ENCODE data around the gene IGF1R.

The IGF1R gene

DNA sequence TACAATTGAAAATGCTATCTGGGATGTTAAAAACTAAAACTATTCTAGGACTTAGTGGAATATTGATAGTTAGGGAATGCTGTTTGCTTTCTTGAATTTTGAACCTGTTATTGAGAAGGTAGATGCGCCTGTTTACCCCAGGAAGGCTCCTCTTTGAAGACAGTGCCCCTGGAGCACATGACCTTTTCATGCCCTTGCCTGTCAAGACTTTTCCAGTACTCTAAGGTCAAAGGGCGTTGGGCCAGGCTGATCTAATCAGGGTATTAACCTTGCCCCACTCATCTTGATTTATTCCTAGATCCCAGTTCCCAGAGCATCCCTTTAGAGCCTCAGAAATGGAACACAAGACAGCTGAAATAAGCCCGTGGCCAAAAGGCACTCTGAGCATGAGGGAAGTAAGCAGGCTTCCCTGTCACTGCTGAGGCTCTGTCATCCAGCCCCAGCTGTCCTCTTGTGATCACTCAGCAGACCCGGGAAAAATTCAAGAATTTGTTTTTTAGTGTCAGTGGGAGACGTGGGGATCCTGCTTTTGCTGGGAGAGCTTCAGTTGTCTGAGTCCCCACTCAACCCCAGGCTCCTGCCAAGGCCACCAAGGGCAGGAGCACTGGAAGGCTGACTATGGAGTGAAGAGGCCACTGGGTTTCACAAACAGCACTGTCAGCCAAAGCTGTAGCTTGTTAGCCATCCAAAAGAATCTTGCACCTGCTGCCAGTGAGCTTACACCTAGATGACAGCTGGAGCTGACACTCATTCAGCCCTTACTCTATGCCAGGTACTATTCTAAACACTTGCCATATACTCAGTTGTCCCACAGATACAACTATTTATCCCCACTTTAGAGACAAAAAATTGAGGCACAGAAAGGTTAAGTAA, 190.3 kb downstream of the IGF1R start:
- Histone ChIP-seq H3K4me3 (no peak overlapping the region), H3K27ac (no peak overlapping the region)

DNA sequence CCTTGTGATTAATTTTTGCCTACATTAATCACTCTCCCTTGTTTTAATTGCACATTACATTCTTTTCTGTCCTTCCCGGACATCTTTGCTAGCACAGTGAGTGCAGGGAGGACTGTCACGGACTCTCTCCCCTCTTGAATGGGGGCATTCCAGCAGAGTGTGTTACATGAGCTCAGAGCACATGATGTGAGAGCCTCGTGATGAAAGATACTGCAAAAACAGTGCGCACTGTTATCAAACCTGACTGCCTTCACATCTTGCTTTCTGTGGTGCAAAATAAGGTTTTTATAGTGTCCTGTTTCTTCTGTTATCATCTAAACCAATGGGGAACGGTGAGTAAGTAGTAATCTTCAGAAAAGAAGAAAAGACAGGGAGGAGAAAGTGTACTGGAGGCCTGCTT, 191.7 kb downstream of the IGF1R start:
- H3K27ac ChIP-seq = no peak overlapping the region
- H3K4me3 ChIP-seq = no peak overlapping the region

DNA sequence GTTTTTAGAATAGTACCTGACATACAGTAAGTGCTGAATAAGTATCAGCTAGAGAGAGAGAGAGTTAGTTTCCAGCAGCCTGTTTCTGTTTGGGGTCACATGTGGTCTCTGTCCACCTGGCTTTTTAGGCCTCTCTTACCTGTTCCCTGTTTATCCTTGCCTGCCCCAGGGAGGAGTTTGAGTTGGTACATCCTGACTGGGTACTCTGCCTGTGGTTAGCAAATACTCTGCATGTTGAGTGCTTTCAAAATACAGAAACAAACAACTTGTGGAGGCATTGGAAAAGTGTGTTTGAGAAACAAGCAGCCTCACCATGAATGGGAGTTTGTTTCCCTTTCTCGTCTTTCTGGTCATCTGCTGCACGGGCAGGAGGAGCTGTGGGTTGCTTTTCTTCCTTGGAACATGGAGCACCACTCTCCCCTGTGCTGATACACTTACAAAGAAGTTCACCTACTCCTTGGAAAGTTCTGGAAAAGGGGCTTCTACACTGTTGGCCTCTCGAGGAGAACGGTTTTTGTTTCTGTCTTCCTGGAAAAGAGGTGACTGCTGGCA, 193.2 kb downstream of the IGF1R start:
- no peak overlapping the region for H3K4me3 ChIP-seq
- H3K27ac ChIP-seq = no peak overlapping the region

DNA sequence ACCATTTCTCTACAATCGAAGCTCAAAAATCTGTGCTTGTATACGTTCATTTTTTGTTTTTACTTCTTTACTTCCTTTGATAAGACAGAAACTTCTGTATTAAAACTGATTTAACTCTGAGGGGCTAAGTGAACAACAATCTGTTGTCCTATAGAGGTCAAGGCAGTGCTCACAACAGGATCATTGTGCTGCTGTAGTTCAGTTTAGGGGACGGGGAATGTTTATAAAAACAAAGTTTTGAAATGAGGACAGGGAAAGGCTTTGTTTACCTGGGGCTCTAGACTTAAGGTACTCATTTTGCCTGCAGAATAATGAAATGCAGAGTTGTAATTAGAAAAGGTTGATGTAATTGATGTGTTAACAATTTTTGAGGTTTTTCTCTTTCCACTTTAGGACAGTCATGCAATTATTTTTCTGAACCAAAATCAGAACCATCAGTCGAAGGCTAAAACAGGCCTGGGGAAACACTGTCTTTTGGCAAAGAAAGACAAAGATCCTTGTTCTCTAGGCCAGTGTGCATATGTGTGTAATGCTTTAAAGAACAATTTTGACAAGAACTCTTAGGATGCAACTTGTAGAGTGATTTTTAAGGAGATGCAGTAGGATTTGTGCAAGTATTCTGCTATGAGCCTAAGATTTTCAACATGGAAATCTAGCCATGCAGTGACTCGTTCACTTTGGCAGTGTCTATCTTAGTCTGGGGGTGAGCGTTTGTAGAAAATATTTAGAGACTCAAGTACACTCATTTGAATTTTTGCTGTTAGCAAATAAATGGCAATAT, 194.0 kb downstream of the IGF1R start:
- Histone ChIP-seq H3K4me3 (no peak overlapping the region), H3K27ac (no peak overlapping the region)

DNA sequence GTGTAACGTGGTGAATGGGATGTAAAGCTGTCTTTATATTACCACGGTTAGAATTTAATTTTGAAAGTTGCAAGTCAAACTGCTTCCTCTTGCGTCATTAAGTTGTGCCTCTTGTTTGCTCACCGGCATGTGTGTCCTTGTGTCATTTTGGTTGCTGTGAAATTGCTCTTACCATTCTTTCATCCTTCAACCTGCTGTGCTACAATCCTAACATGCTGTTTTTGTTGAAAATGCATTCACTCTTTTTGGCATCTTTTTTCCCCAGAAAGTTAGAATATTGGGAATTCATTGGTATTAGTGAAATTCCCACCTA, 194.6 kb downstream of the IGF1R start:
- Histone ChIP-seq H3K27ac (no peak overlapping the region), H3K4me3 (no peak overlapping the region)

DNA sequence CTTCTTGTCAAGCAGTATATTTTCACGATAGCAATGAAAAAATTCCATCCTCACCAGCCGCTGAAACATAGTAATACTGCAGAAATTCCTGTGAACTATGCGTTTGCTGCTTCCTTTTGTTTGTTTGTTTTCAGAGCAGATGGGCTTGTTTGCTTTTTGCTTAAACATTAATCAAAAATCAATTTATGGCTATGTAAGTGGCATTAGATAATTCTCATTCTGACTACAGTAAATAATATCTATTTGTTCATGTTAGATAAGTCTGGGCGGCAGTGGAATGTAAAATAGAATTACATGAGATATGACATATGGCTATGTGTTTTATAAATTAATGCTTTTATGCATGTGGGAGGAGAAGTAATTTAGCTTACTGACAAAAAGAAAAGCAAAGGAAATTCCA, 195.5 kb downstream of the IGF1R start:
- Histone ChIP-seq H3K4me3 (no peak overlapping the region), H3K27ac (no peak overlapping the region)

DNA sequence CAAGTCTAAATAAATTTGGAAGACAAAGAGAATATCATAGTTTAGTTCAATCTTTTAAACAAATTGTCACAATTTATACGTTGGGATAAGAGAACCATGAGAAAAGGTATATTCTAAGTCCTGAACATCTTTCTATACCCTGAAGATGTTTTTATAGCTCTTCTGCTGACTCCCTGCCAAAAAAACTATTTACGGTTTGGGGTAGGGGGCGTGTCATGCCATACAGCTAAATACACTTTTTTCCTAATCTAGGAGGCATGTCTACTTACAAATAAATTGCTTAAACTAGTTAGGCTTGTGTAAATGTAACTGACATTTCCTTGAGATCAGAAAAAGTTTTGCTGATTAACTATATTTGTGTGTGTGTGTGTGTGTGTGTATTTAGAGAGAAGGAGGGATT, 195.9 kb downstream of the IGF1R start:
- H3K4me3 ChIP-seq = no peak overlapping the region
- H3K27ac ChIP-seq = no peak overlapping the region

DNA sequence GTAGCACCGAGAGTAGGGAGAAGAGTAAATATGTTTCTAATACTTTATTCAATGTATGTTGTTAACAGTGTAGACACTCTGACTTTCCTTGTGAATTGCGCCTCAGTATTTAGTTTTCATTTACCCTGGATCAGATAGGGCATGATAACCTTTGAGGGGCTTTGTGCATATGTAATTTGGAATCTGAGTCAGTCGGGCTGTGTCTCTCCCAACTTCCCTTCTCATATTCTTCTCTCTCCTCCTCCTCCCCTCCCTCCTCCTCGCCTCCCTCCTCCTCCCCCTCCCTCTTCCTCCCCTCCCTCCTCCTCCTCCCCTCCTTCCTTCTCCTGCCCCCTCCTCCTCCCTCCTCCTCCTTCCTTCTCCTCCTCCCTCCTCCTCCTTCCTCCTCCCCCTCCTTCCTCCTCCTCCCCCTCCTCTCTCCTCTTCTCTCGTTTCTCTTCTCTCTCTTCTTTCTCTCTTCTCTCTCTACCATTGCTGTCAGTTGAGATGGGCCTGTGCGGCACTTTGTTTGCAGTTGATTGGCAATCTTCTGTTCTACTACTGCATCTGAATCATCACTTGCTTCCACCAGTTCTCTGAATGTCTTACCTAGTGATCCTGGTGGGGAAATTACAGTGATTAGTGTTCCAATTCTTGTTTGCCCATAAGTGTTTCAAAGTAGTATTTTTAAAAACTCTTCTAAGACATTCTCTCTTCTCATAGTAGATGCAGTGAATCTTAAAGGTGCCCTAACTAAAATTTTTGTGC, 197.0 kb downstream of the IGF1R start:
- Histone ChIP-seq H3K4me3 (no peak overlapping the region), H3K27ac (no peak overlapping the region)

DNA sequence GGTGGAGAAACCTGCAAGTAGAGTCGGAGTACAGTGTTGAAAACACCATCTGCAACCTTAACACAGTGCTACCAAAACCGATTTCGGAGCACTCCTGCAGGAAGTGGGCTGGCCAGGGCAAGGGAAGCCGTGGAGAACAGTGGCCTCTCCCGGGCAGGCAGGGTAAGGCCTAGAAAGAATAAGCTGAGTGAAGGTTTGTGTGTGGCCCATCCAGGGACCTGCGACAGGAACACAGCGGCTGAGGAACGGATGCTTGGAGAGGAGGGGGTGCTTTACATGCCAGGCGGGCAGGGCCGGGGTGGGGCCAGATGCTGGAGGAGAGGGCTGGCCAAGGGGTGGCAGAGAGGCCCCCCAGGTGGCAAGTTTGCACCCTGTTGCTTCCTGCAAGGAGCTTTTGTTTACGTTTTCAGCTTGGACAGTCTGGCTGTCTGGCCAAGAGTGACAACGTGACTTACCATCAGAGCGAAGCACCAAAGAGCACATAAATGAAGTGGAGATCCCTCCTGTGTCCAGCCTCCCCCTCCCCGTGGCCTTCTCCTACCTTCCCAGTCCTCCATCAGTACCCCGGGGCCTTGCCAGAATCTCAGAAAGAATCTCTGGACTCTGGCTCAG, 202.7 kb downstream of the IGF1R start:
- H3K4me3 ChIP-seq = no peak overlapping the region
- H3K27ac ChIP-seq = peak overlapping the region in 18 of 21 experiments; percentile 34 to 90 (median 82)

DNA sequence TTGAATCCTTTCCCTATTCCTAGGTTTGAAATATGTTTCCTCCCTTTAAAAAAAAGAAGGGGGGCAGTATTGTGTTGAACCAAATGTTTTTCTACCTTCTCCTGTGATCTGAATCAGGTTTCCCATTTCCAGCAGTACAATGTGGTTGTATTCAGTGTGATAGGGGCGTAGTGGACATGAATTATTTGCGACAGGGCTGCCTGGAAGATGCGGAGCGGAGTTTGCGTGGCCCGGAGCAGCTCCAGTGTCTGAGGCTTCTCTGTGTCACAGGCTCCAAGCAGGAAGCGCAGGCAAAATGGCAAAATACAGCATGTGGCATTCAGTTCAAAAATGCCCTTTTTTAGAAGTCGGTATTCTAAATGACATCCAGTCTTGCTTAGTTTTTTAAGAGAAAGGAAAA, 204.8 kb downstream of the IGF1R start:
- H3K27ac ChIP-seq = peak overlapping the region in 19 of 21 experiments; percentile 46 to 90 (median 82)

DNA sequence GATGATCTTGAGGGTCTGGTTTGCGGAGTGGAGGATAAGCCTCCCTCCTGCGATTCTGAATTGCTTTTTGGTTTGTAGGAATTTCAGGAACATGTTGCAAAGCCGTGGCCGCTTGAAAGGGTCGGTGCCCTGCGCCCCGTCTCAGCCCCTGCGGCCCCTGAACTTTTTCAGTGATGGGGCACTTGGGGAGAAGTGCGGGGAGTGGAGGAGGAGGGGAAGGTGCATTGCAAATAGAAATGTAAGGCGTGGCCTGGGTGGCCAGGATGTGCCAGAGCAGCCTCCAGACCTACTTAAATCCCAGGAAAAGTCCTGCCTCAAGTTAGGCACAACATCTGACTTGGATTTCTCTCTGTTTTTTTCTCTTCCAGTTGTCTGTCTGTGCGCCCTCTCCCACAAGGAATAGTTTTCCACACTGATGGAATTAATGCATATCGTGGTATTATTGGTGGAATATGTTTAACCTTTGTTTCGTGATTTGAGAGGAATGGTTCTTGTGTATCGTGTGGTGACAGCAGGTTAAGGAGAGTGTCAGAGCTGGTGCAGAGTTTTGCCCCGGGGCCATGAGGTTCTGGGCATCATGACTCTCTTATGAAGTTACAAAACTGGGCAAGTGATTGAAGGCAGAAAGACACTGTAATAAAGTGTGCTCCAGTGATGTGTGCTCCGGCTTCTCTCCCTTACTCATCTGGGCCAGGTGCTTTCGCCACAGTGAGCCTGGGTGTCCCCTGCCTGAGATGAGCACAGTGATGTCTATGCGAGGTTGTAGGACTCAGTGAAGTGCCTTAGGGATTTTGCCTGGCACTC, 205.5 kb downstream of the IGF1R start:
- peak overlapping the region in 5 of 7 experiments; percentile 15 to 60 (median 51) for H3K4me3 ChIP-seq
- H3K27ac ChIP-seq = peak overlapping the region in 18 of 21 experiments; percentile 31 to 90 (median 82)

More for the DNA sequence above, 204.8 kb downstream of the IGF1R start:
- H3K4me3 ChIP-seq = peak overlapping the region; percentile 43 to 68 (median 54)

DNA sequence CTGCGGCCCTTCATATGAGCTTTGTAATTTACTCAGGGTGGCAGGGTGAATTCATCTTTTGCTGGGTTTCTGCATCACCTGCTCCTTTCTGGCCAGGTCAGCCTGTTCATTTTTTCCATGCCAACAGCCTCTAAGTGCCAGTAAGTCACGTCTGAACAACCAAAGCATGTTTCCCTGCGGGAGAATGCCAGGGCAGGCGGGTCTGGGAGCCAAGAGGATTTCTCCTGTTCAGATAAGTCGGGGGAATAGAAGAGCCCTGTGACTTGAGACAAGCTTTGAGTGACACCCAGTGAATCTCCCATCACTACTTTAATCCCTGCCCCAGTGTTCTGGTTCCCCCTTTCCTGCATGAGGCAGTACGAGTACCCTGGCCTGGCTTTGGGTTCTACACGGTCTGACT, 206.2 kb downstream of the IGF1R start:
- Histone ChIP-seq H3K27ac (peak overlapping the region in 14 of 21 experiments; percentile 25 to 90 (median 79)), H3K4me3 (no peak overlapping the region)

DNA sequence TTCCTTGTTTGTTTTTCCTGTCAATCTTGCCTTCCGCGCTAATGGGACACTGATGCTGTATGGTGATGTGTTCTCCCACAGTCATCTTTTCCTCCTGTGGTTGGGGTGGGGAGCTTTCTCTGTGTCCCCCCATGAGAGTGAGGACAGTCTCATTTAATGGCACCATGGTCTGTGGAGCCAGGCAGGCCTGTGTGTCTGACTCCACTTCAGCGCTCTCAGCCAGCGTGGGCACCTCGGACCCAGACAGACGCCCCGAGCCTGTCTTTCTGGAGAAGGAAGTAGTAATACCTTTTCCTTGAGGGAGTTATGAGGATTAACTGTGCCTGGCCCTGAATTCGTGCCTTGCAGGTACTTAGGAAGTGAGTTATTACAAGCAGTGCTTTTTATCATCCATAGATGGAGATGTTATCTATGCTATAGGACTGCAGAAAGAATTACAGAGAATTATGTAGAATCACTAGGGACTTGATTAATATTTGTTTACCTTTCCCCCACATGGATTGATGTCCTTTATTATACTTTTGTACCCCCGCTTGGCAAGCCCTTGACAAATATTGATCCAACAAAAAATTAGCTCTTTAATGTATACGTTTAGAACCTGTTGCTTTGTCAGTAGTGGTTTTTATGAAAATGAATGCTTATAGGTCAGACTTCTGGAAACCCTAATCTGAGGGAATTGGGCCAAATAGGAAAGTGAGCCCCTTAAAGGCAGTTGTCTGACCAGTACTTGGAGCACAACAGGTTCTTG, 206.9 kb downstream of the IGF1R start:
- H3K4me3 ChIP-seq = no peak overlapping the region
- peak overlapping the region in 11 of 21 experiments; percentile 31 to 89 (median 57) for H3K27ac ChIP-seq

DNA sequence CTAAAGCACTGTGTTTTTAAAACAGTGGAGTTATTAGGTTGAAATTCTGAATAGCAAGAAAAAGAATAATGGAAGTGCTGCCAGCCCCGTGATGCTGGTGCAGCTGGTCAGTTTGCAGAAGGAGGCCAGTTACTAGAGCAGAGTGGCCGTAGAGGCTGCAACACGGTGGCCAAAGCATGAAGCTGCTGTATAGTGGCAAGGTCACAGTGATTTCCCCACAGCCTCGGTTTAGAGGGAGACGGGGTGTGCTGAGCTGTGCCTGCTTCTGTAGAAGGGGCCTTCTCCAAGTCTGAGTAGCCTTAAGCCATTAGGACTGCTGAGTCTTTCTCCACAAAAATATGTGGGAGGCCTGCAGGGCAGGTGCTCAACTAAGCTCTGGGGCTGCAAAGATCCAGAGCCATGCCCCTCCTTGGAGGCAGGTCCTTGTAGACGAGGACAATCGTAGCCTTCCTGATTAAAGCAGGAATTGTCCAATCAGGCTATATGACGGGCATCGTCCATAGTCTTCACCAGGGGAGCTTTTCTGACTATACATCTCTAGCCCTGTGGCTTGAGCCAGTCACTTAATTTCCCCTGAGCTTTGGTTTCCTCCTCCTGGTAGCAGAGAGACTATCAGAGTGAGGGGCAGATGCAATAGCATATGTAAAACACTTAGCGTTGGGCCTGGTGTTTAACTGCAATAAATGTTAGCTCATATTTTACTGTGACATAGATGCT, 207.6 kb downstream of the IGF1R start:
- no peak overlapping the region for H3K4me3 ChIP-seq
- H3K27ac ChIP-seq = peak overlapping the region in 4 of 21 experiments; percentile 8 to 36 (median 27)

DNA sequence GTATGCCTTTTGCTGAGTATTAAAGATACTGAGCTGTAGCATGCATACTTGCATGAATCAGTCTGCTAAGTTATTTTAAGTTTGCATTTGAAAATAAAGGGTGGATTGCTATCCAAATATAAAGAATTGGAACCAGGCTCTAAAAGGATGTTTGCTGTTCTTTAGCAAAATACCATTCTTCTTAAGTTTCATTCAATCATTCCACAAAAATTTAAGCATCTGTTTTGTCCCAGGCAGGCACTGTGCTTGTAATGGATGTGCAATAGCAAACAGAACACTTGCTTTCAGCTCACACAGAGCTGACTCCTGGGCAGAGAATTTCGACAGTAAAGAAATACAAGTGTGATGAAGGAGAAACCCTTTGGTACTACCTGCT, 208.2 kb downstream of the IGF1R start:
- Histone ChIP-seq H3K4me3 (no peak overlapping the region), H3K27ac (peak overlapping the region in 2 of 21 experiments; percentile 8 to 22)

DNA sequence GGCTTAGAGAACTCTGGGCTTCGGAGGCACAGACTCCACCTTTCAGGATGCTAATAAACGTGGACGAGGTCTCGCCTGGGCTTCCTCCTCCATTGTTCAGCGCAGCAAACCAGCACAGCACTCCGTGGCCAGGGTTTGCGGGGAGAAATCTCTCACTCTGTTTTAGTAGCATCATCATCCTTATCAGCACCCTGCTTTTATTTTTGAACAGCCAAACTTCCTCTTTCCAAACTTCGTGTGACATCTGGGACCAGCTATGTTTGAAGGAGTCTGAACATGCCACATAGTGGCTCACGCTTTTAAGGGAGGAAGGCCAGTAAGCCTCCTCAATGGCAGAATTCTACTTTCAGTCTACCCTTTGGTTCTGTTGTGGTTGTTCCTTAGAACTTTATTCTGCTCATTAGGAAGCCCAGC, 210.3 kb downstream of the IGF1R start:
- Histone ChIP-seq H3K27ac (peak overlapping the region in 5 of 21 experiments; percentile 2 to 53 (median 12)), H3K4me3 (no peak overlapping the region)

DNA sequence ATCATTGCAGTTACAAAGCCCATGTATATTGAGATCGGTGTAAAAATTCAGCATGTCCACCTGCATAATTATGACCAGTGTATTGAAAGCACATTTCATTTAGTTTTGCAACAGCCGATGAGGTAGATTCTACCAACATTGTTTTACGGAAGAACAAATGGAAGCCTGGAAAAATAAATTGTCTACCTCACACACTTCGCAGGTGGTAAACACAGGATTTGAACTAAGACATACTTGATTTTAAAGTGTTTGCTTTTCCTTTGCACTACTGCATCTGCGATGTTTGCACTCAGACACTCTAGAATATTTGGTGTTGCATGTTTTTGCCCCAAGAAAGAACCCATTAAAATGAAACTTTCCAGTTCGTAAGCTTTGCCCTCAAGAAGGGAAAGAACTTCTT, 210.8 kb downstream of the IGF1R start:
- H3K27ac ChIP-seq = peak overlapping the region in 1 of 21 experiments; percentile 3
- H3K4me3 ChIP-seq = no peak overlapping the region
